Gastroesophageal sphincter (tissue), 4 donors: Measurements from ENCODE around the gene RPLP2. TPM values are rescaled to one million over a fixed set of nuclear protein-coding genes. Genes with fewer than 3 reads are reported as not detected.

Source experiments
- ATAC-seq: fragments of 150-250 bp; one replicate; pipeline ENCODE4 v1.9.1; 2016; ENCODE audit warnings: mild to moderate bottlenecking, moderate library complexity
- H3K27ac ChIP-seq, 4 donors: fragments of 200-600 bp; sonication (generic) in 3 of 4; 1 replicate in 3 of 4; 2 replicates in 1 of 4; pipeline ENCODE4 v1.5.1; 2016 to 2019
- H3K27me3 ChIP-seq: fragments of 200-600 bp; sonication (generic); one replicate; pipeline ENCODE4 v1.5.1; 2019
- H3K36me3 ChIP-seq, 2 donors: fragments of 200-600 bp; sonication (generic); one replicate each; pipeline ENCODE4 v1.5.1; 2019; ENCODE audit warnings: control low read depth in 1 of 2
- H3K4me1 ChIP-seq, 3 donors: fragments of 200-600 bp; sonication (generic); 1 replicate in 2 of 3; 2 replicates in 1 of 3; pipeline ENCODE4 v1.5.1; 2016 to 2019; ENCODE audit warnings: control low read depth in 2 of 3
- H3K4me3 ChIP-seq, 2 donors: fragments of 200-600 bp; sonication (generic); one replicate each; pipeline ENCODE4 v1.5.1; 2019; ENCODE audit warnings: mild to moderate bottlenecking in 1 of 2, moderate library complexity in 1 of 2
- H3K9me3 ChIP-seq, 3 donors: fragments of 200-600 bp; sonication (generic); one replicate each; pipeline ENCODE4 v1.5.1; 2017 to 2019; ENCODE audit warnings: control low read depth in 2 of 3
- EP300 ChIP-seq: sonication (generic); formaldehyde crosslinking; IDR thresholded peaks from one replicate; pipeline ENCODE4 v1.6.1; 2017; ENCODE audit warnings: antibody characterized with exemption, mild to moderate bottlenecking
- POLR2A ChIP-seq, 2 donors: fragments of 450-650 bp; IDR thresholded peaks; one replicate each; pipeline ENCODE4 v1.6.1; 2017; ENCODE audit warnings: antibody characterized with exemption in 2 of 2, mild to moderate bottlenecking in 2 of 2, moderate library complexity in 1 of 2
- POLR2AphosphoS5 ChIP-seq: sonication (generic); formaldehyde crosslinking; IDR thresholded peaks from one replicate; pipeline ENCODE4 v1.6.1; 2017; ENCODE audit warnings: antibody characterized with exemption
- WGBS, 2 donors: methylation state at CpG; one replicate each; pipeline ENCODE4 v1.1.5; 2018; ENCODE audit warnings: low coverage in 1 of 2; 5-methylcytosine and 5-hydroxymethylcytosine counted together
- total RNA-seq, 4 donors: library from RNA; depleted of rRNA; stranded (reverse); fragments of >200 nt; gene quantifications; one replicate each; pipeline ENCODE4 v1.1.0, GENCODE V29; 2016
- TF ChIP-seq, protein P1 (sequence below), 4 experiments: fragments of 200-600 bp in 2 of 4; fragments of 450-650 bp in 2 of 4; sonication (generic) in 1 of 4; IDR thresholded peaks; one replicate each; pipeline ENCODE4 v1.5.1; 2017 to 2019; ENCODE audit warnings: antibody characterized with exemption in 4 of 4, mild to moderate bottlenecking in 2 of 4, moderate library complexity in 2 of 4

The RPLP2 gene
- total RNA-seq, 4 donors from 2014 or later: 165 to 880 (median 462) TPM

DNA sequence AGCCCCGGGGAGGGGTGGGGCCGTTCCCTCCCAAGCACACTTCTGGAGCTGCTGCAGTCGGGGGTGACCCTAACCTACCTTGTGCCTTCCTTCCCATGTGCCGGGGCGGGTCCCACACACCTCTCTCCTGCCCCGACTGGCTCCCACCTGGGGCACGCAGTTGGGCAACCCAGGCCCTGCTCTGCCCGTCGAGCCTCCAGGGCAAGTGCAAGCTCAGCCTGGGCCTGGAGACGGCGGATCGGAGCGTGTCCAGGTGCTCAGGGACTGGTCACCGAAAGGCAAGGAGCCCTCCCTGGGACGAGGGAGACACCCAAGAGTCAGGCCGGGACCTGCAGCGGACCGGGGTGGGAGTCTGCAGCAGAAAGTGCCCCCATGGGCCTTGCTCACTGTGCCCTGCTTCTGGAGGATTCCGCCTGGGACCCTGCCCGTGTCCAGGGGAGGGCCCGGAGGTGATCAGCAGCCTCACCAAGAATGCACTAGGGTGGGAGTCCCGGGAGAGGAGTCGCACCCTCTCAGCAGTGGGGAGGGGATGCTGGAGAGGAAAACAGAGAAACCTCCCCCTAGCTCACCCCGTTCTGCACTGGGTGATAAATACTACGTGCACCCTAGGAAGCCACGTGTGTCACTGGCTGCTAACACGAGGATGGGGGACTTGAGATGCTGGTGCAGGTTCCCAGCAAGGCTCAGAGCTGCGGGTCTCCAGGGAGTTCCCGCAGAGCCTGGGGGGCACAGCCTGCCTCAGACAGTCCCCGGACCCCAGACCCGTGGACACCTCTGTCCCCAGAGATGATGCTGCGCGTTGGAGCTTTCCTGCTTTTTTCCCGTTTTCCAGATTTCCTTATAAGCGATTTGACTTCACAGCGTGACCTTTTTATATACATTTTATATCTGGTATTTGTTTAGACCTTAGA, 27.2 kb upstream of the RPLP2 start:
- ATAC-seq: no peak
- TF ChIP-seq EP300: no peak
- TF ChIP-seq, protein P1, sequence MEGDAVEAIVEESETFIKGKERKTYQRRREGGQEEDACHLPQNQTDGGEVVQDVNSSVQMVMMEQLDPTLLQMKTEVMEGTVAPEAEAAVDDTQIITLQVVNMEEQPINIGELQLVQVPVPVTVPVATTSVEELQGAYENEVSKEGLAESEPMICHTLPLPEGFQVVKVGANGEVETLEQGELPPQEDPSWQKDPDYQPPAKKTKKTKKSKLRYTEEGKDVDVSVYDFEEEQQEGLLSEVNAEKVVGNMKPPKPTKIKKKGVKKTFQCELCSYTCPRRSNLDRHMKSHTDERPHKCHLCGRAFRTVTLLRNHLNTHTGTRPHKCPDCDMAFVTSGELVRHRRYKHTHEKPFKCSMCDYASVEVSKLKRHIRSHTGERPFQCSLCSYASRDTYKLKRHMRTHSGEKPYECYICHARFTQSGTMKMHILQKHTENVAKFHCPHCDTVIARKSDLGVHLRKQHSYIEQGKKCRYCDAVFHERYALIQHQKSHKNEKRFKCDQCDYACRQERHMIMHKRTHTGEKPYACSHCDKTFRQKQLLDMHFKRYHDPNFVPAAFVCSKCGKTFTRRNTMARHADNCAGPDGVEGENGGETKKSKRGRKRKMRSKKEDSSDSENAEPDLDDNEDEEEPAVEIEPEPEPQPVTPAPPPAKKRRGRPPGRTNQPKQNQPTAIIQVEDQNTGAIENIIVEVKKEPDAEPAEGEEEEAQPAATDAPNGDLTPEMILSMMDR (IDR thresholded peaks at IDR 0.05): no peak
- TF ChIP-seq POLR2A (IDR thresholded peaks at IDR 0.05): no peak
- no peak for TF ChIP-seq POLR2AphosphoS5

DNA sequence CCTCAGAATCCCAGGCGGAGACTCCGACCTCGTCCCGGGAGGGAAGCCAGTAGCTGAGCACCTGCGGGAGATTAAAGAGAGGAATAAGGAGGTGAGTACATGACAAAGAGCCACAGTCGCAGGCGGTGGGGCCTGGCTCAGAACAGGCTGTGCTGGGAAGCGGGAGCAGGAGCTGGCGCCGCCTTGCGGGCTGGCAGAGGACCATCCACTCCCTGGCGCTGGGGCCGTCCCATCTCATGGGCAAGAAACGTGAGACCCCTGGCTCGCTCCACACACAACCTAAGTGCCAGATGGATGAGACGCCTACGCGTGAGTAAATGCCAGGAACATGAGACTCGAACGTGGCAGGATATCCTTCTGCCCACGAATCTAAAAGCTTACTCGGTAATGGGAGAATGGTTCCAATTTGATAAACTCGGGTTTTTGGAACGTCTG, 26.2 kb upstream of the RPLP2 start:
- 5 to 40% methylated on average over 2 to 24 of the region's 24 CpGs for WGBS, 2 donors
- Histone ChIP-seq H3K36me3 (peaks cover 0 to 16% of the 10 kb centered on the region in 2 donors), H3K4me1 (peaks cover 0 to 27% (median 0%) of the 10 kb centered on the region in 3 donors), H3K27me3 (peaks cover 11% of the 10 kb centered on the region), H3K9me3 (no peaks in the 10 kb centered on the region), H3K27ac (peak overlapping the region in 3 of 4 donors; percentile 22 to 39 (median 32)), H3K4me3 (no peak overlapping the region)
- TF ChIP-seq POLR2AphosphoS5 (peak; percentile 57), EP300 (no peak)
- TF ChIP-seq, protein P1 (IDR thresholded peaks at IDR 0.05): peak in 3 of 4 experiments; percentile 53 to 71 (median 69)
- peak; percentile 84 for ATAC-seq

More for the DNA sequence above, 27.2 kb upstream of the RPLP2 start:
- 41 to 53% methylated on average over 2 to 7 of the region's 36 CpGs for WGBS, 2 donors
- H3K4me3 ChIP-seq: no peak overlapping the region
- no peaks in the 10 kb centered on the region for H3K9me3 ChIP-seq
- H3K27ac ChIP-seq: peak overlapping the region in 1 of 4 donors; percentile 39
- peaks cover 0 to 16% of the 10 kb centered on the region in 2 donors for H3K36me3 ChIP-seq
- peaks cover 0 to 37% (median 6%) of the 10 kb centered on the region in 3 donors for H3K4me1 ChIP-seq
- peaks cover 2% of the 10 kb centered on the region for H3K27me3 ChIP-seq

DNA sequence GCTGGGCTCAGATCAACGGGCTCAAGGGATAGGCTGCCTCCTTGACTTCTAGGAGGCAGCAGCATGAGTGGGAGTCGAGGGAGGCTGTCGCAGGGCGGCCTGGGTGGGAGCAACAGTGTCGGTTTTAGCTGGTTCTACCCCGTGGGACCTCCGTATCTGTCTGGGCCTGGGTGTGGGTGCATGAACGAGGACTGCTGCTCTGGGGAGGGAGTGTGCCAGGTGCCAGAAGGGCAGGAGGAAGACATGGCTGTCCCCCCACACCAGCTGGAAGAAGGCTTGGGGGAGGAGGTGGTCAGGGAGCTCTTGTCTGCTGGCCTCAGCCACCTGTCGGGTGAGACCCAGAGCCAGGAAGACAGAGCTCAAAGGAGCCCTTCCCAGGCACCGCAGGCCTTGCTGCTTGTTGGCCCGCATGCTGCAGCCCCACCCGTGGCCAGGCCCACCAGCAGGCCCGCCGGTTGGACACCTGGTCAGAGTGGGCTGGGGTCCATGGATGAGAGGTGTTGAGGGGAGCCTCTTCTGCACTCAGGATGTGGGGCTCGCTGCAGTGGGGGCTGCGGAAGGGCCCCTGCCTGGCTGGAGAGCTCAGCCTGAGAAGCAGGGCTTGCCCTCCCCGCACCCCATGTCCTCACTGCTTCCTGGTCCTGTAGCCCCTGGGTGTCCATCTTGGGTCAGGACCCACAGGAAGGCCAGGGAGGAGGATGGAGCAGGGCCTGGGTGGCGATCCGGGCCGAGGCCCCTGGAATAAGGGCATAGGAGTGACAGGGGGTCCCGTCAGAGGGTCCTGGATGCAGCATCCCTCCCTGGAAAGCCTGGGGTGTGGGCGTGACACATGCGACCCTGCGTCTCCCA, 23.3 kb upstream of the RPLP2 start:
- peaks cover 40% of the 10 kb centered on the region for H3K27me3 ChIP-seq
- TF ChIP-seq EP300: no peak
- TF ChIP-seq POLR2AphosphoS5: no peak
- TF ChIP-seq POLR2A (IDR thresholded peaks at IDR 0.05): no peak
- TF ChIP-seq, protein P1 (IDR thresholded peaks at IDR 0.05): no peak
- H3K4me1 ChIP-seq: peaks cover 0 to 32% (median 3%) of the 10 kb centered on the region in 3 donors
- no peak for ATAC-seq
- H3K4me3 ChIP-seq: no peak overlapping the region
- H3K27ac ChIP-seq: no peak overlapping the region
- peaks cover 0 to 12% of the 10 kb centered on the region in 2 donors for H3K36me3 ChIP-seq
- no peaks in the 10 kb centered on the region for H3K9me3 ChIP-seq
- 50 to 81% methylated on average over 1 to 3 of the region's 24 CpGs for WGBS, 2 donors

DNA sequence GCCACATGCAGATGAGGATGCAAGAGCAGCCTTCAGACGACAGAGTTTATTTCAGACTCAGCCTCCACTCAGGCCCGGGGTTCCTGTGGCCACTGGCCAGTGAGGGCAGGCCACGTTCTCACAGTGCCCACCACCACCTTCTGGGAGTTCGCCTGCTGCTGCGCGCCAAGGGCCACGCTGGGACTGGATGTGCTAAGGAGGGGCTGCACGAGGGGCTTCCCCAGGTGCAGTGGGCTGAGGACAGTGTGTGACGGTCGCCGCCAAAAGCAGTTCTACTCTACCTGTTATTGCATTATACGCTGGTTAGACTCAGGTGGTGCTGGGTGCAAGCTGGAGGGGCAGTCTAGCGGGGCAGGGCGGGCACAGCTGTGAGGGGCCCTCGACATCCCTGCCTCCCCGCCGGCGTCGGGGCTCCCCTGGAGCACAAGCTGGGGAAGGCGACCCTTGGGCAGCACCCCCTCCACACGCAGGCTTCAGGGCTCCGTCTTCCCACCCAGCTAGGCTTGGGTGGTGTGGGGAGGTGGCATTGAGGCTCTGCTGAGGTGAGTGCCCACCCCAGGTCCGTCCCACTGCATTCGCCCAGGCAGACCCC, 22.6 kb upstream of the RPLP2 start:
- Histone ChIP-seq H3K36me3 (peaks cover 0 to 14% of the 10 kb centered on the region in 2 donors), H3K9me3 (no peaks in the 10 kb centered on the region), H3K27ac (no peak overlapping the region), H3K27me3 (peaks cover 42% of the 10 kb centered on the region), H3K4me1 (peaks cover 0 to 32% (median 3%) of the 10 kb centered on the region in 3 donors), H3K4me3 (no peak overlapping the region)
- TF ChIP-seq POLR2AphosphoS5: no peak
- TF ChIP-seq, protein P1 (IDR thresholded peaks at IDR 0.05): no peak
- no peak for TF ChIP-seq EP300
- no peak for TF ChIP-seq POLR2A (IDR thresholded peaks at IDR 0.05)
- no peak for ATAC-seq
- WGBS, 2 donors: no CpG with 5 or more reads among the region's 24 CpGs
